SH-SY5Y (cell line): ENCODE data around the gene OLIG2.

Experiments used
- GATA2 ChIP-seq: IDR thresholded peaks from 2 replicates; pipeline ENCODE4 v1.6.1; 2011; ENCODE audit warnings: mild to moderate bottlenecking, low read depth, low read length
- GATA3 ChIP-seq: IDR thresholded peaks from 2 replicates; pipeline ENCODE4 v1.6.1; 2011; ENCODE audit warnings: low read depth, mild to moderate bottlenecking, low read length, moderate library complexity

DNA sequence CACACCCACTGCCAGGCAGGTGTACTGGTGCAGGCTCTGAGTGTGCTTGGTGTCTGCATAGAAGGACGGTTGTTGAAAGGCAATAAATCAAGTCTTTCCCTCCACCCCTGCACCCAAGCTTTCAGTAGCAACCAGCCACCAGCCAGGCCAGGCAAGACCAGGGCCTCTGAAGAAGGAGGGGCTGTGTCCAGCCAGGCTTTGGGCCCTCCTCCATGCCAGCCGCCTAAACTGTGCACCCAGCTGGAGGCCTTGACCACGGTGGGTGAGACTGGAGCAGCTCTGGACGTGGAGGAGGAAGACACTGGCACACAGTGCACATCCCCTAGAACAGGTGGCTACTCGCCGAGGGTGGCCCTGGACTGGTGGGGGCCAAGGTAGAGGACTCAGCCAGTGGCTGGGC lies 4.9 kb downstream of the OLIG2 start:
- TF ChIP-seq GATA3: no peak
- no peak for TF ChIP-seq GATA2
